ENCODE data around the gene MEGF9.

DNA sequence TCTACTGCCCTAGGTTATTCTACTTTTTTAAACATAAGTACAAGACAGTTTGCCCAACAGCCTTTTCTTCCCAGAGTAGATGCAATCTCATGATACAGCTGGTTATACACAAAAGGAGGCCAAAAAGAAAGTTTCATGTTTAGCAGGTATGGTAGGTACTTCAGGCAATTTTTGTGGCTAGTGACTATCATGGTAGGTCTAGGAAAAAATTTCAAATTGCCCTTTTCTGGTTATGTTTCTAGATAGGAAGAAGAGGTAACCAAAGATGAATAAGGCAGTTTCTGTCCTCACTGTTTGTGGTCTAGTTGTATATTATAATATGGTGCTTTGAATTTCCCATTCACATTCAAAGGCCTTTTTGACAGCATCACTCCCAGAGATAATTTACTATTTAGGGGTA, 19.7 kb downstream of the MEGF9 start:
- TF ChIP-seq, protein P1, sequence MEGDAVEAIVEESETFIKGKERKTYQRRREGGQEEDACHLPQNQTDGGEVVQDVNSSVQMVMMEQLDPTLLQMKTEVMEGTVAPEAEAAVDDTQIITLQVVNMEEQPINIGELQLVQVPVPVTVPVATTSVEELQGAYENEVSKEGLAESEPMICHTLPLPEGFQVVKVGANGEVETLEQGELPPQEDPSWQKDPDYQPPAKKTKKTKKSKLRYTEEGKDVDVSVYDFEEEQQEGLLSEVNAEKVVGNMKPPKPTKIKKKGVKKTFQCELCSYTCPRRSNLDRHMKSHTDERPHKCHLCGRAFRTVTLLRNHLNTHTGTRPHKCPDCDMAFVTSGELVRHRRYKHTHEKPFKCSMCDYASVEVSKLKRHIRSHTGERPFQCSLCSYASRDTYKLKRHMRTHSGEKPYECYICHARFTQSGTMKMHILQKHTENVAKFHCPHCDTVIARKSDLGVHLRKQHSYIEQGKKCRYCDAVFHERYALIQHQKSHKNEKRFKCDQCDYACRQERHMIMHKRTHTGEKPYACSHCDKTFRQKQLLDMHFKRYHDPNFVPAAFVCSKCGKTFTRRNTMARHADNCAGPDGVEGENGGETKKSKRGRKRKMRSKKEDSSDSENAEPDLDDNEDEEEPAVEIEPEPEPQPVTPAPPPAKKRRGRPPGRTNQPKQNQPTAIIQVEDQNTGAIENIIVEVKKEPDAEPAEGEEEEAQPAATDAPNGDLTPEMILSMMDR (conservative IDR thresholded peaks at IDR 0.05): no peak
- TF ChIP-seq ZFX (IDR thresholded peaks at IDR 0.05): no peak

All from C4-2B (cell line).